Retinal pigment epithelial cell (primary cell): Measurements from ENCODE around the gene RBM19.

Experiments used
- DNase-seq: peaks from one replicate; pipeline ENCODE4 v3.0.0-alpha.2; 2010; ENCODE audit warnings: low read depth
- H3K4me3 ChIP-seq: 2 replicates; pipeline ENCODE4 v1.5.1; 2011; ENCODE audit warnings: mild to moderate bottlenecking, low read length, control low read depth, moderate library complexity
- CTCF ChIP-seq: conservative IDR thresholded peaks from 2 replicates; pipeline ENCODE4 v1.5.1; 2011; ENCODE audit warnings: low read depth, low read length, control low read depth, inconsistent platforms

Gene RBM19

DNA sequence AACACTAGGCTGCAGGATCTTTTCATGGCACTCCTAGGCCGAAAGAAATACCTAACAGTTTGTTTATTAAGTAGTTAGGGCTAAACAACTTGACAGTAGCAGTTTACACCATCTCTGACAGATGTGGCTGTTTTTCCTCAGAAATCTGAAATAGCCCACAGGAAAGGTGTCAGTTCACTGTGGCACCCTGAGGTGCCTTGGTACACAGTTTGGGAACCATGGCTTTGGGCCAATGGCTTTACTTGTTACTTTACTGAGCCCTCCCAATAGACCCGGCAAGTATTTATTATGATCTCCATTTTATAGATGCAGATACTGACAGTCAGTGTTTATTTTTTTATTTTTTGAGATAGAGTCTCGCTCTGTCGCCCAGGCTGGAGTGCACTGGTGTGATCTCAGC is 69.3 kb downstream of the RBM19 start:
- no peak for TF ChIP-seq CTCF
- DNase-seq: no peak

GRCh38 chr12:113896194-113896593 is 69.9 kb downstream of the RBM19 start:
- no peak for TF ChIP-seq CTCF
- no peak overlapping the region for H3K4me3 ChIP-seq
- DNase-seq: peak; percentile 40

More for the DNA sequence above, 69.3 kb downstream of the RBM19 start:
- no peak overlapping the region for H3K4me3 ChIP-seq

GRCh38 chr12:113895176-113895575 is 70.9 kb downstream of the RBM19 start:
- H3K4me3 ChIP-seq: no peak overlapping the region
- no peak for TF ChIP-seq CTCF
- no peak for DNase-seq

DNA sequence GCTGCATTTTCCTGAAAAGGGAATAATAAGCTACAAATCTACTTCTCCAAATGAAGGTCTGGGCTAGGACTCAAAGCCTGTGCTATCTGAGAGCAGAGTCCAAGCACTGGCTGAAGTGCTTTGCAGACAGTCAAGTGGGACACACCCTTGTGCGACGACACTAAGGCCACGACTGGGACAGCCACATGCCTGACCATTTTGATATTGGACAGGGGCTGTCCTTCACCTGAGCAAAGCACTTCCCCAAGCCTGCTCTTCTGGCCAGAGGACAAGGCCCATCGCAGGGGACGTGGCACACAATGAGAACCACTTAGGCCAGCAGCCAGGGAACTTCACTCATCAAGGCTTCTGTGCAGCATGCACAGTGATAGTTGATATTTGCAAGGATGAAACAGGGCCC is 71.4 kb downstream of the RBM19 start:
- TF ChIP-seq CTCF: no peak
- DNase-seq: no peak
- no peak overlapping the region for H3K4me3 ChIP-seq

GRCh38 chr12:113893221-113893620 is 72.9 kb downstream of the RBM19 start:
- no peak for TF ChIP-seq CTCF
- DNase-seq: no peak
- H3K4me3 ChIP-seq: no peak overlapping the region

DNA sequence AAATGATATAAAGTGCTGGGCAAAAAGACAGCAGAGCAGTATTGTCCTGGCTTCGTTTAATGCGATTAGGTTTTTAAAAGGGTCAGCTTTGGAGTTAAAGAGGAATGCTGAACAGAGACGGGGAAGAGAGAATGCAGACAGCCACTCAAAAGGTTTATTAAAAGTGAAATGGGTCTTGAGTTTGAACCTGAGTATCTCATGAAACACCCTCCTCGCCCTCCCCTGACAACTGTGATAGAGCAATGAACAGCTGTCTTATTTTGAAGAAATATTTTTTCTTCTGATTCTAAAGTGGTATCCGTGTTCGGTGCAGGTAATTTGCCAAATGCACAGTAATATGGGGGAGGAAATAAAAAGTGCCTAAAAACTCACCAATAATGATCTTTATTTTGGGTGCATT is 73.6 kb downstream of the RBM19 start:
- no peak for DNase-seq
- TF ChIP-seq CTCF: no peak
- no peak overlapping the region for H3K4me3 ChIP-seq

DNA sequence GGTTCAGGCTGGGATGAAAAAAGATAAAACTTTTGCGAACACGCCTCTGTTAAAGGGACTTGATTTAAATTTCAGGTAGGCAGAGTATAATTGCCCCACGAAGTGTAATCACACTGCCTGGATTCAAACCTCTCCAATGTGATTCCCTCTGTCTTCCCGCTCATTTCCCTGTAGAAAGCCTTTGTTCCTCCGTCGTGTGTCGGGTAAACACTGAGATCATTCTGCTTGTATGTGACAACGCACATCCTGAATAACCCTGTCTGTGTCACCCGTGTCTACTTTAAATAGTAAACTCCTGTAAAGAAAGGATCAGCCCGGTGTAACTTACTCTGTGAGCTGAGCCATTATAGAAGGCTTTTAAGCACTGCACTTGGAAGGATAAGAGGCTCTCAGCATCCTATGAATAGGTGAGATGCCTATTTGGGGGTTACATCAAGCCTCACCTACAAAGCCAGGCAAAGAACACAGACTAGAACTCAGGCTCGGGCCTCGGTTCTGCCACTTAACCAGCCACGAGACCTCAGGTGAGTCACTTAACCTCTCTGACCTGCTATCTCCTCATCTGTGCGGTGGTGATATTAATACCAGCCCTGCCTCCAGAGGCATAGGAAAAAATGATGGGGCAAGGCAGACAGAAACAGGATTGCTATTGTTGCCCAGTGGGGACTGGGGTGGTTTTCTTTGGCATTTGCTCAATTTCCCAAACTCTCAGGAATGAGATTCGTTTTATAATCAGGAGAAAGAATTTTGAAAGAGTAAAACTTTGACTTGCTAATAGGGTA is 74.2 kb downstream of the RBM19 start:
- TF ChIP-seq CTCF: no peak
- H3K4me3 ChIP-seq: no peak overlapping the region
- no peak for DNase-seq
